Spleen (tissue), 7 donors: ENCODE data around the gene TBC1D9B.

Experiments used
- CTCF ChIP-seq, 11 experiments: fragments of 200-600 bp in 7 of 11; fragments of 450-650 bp in 4 of 11; sonication (generic) in 4 of 11; IDR thresholded peaks in 8 of 11; conservative IDR thresholded peaks in 3 of 11; 1 replicate in 7 of 11; 2 replicates in 4 of 11; pipeline versions ENCODE4 v1.4.0 to v1.8.0; 2016 to 2021; ENCODE audit warnings: antibody characterized with exemption in 11 of 11, inconsistent platforms in 4 of 11, mild to moderate bottlenecking in 1 of 11
- POLR2AphosphoS5 ChIP-seq, 3 donors: sonication (generic); formaldehyde crosslinking; IDR thresholded peaks; one replicate each; pipeline ENCODE4 v1.5.1; 2017; ENCODE audit warnings: antibody characterized with exemption in 3 of 3
- donor health status: DM: no; HTN: no; CAD: no; lungs with moderate emphysema.
- donor health status: DM: no; HTN: no; CAD: no.
- donor health status: DM: no; HTN: no; CAD: no.

DNA sequence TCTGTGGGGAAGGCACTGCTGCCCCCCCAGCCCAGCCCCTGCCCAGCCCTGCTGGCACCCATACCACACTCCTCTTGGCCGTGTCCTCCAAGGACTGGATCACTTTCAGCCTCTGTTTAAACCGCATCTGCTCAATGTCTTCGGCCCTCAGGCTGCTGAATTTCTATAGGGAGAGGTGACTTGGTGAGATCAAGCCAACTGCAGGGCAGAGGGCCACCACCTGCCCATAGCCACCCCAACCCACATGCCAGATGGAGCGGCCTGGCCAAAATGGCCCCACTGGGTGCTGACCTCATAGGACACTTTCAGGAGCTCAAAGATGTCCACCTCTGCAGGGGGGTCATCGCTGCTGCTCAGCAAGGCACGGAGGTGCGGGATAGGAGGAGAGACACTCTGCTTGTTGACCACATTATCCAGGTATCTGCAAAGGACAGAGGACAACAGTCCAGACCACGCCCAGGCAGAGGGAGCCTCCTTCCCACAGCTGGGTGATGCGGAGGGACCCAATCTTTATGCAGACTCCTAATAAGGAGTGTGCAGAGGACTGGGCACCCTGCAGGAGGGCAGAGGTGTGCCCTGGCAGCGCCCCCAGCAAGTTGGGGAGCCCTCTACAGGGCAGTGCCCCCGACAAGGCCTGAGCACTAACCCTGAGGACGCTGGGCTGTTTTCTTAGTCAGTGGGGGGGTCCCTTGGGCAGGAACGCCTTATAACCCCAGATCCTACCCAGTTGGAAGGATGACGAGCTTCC, 34.7 kb downstream of the TBC1D9B start:
- TF ChIP-seq CTCF (IDR thresholded peaks at IDR 0.05 in 8 of 11, conservative IDR thresholded peaks at IDR 0.05 in 3 of 11), result no peak
- TF ChIP-seq POLR2AphosphoS5 (IDR thresholded peaks at IDR 0.05), result no peak
